H9 (cell line): Measurements from ENCODE around the gene EIF4H. TPM values are rescaled to one million over a fixed set of nuclear protein-coding genes. Genes with fewer than 3 reads are reported as not detected.

Experiments
- DNase-seq: peaks from one replicate; pipeline ENCODE4 v3.0.0-alpha.2; 2017
- H2AFZ ChIP-seq: one replicate; pipeline ENCODE4 v1.6.1; 2013; ENCODE audit warnings: mild to moderate bottlenecking, low read length, control low read depth, moderate library complexity
- H2AK5ac ChIP-seq: 2 replicates; pipeline ENCODE4 v1.6.1; 2013; ENCODE audit warnings: low read length, control low read depth, mixed read lengths; ENCODE audit not compliant: insufficient read length
- H2BK120ac ChIP-seq: one replicate; pipeline ENCODE4 v1.6.1; 2013; ENCODE audit warnings: low read depth, mild to moderate bottlenecking, low read length, control low read depth, inconsistent platforms; ENCODE audit not compliant: poor library complexity, severe bottlenecking
- H2BK12ac ChIP-seq: 2 replicates; pipeline ENCODE4 v1.6.1; 2013; ENCODE audit warnings: low read length, control low read depth, mixed read lengths, low read depth; ENCODE audit not compliant: insufficient read length
- H2BK15ac ChIP-seq: 2 replicates; pipeline ENCODE4 v1.6.1; 2013; ENCODE audit warnings: low read depth, low read length, control low read depth
- H2BK20ac ChIP-seq: one replicate; pipeline ENCODE4 v1.6.1; 2013; ENCODE audit warnings: low read depth, mild to moderate bottlenecking, low read length, control low read depth, inconsistent platforms; ENCODE audit not compliant: poor library complexity, severe bottlenecking
- H2BK5ac ChIP-seq: 2 replicates; pipeline ENCODE4 v1.6.1; 2013; ENCODE audit warnings: low read length, control low read depth, mixed read lengths; ENCODE audit not compliant: insufficient read length
- H3K14ac ChIP-seq: 2 replicates; pipeline ENCODE4 v1.6.1; 2013; ENCODE audit warnings: low read length, control low read depth; ENCODE audit not compliant: insufficient read depth
- H3K18ac ChIP-seq: 2 replicates; pipeline ENCODE4 v1.6.1; 2013; ENCODE audit warnings: low read depth, mild to moderate bottlenecking, mixed read lengths, low read length, control low read depth; ENCODE audit not compliant: insufficient read length
- H3K23ac ChIP-seq: 2 replicates; pipeline ENCODE4 v1.6.1; 2013; ENCODE audit warnings: low read length, control low read depth, mixed read lengths, low read depth; ENCODE audit not compliant: insufficient read length
- H3K23me2 ChIP-seq: 2 replicates; pipeline ENCODE4 v1.6.1; 2013; ENCODE audit warnings: low read depth, mild to moderate bottlenecking, mixed read lengths, low read length, control low read depth; ENCODE audit not compliant: insufficient read length, poor library complexity, severe bottlenecking
- H3K27ac ChIP-seq: 2 replicates; pipeline ENCODE4 v1.5.1; 2013; ENCODE audit warnings: low read length, control low read depth, mixed read lengths, low read depth; ENCODE audit not compliant: insufficient read length
- H3K27me3 ChIP-seq: 2 replicates; pipeline ENCODE4 v1.6.1; 2013; ENCODE audit warnings: low read length, control low read depth, inconsistent platforms; ENCODE audit not compliant: insufficient read depth
- H3K4ac ChIP-seq: 2 replicates; pipeline ENCODE4 v1.6.1; 2013; ENCODE audit warnings: low read depth, mild to moderate bottlenecking, control low read depth, inconsistent platforms, low read length, moderate library complexity
- H3K4me1 ChIP-seq: 2 replicates; pipeline ENCODE4 v1.6.1; 2013; ENCODE audit warnings: low read length, control low read depth, inconsistent platforms; ENCODE audit not compliant: insufficient read depth
- H3K4me2 ChIP-seq: 2 replicates; pipeline ENCODE4 v1.6.1; 2013; ENCODE audit warnings: low read length, control low read depth, mixed read lengths; ENCODE audit not compliant: insufficient read length, insufficient read depth
- H3K56ac ChIP-seq: 2 replicates; pipeline ENCODE4 v1.6.1; 2013; ENCODE audit warnings: low read depth, mild to moderate bottlenecking, mixed read lengths, low read length, control low read depth; ENCODE audit not compliant: insufficient read length
- H3K79me1 ChIP-seq: 2 replicates; pipeline ENCODE4 v1.6.1; 2013; ENCODE audit warnings: low read depth, mild to moderate bottlenecking, moderate library complexity, low read length, control low read depth, inconsistent platforms; ENCODE audit not compliant: insufficient read depth, poor library complexity, severe bottlenecking
- H3K79me2 ChIP-seq: 2 replicates; pipeline ENCODE4 v1.6.1; 2013; ENCODE audit warnings: low read length, control low read depth, inconsistent platforms; ENCODE audit not compliant: insufficient read depth
- H3K9ac ChIP-seq: 2 replicates; pipeline ENCODE4 v1.6.1; 2013; ENCODE audit warnings: low read length, control low read depth, mixed read lengths; ENCODE audit not compliant: insufficient read length; ENCODE audit errors: extremely low read depth
- H3K9me3 ChIP-seq: one replicate; pipeline ENCODE4 v1.6.1; 2013; ENCODE audit warnings: low read depth, low read length, inconsistent platforms; ENCODE audit not compliant: control insufficient read depth
- H3T11ph ChIP-seq: one replicate; pipeline ENCODE4 v1.6.1; 2013; ENCODE audit warnings: mild to moderate bottlenecking, low read length, control low read depth, inconsistent platforms
- H4K20me1 ChIP-seq: one replicate; pipeline ENCODE4 v1.6.1; 2013; ENCODE audit not compliant: control insufficient read depth, insufficient read length, insufficient read depth
- H4K5ac ChIP-seq: 2 replicates; pipeline ENCODE4 v1.6.1; 2013; ENCODE audit warnings: low read depth, mild to moderate bottlenecking, mixed read lengths, low read length, control low read depth; ENCODE audit not compliant: insufficient read length
- H4K8ac ChIP-seq: replicated peaks from 2 replicates; pipeline ENCODE4 v1.6.1; 2013; ENCODE audit warnings: low read length, control low read depth, mixed read lengths, low read depth; ENCODE audit not compliant: insufficient read length
- H4K91ac ChIP-seq: 2 replicates; pipeline ENCODE4 v1.6.1; 2013; ENCODE audit warnings: low read depth, mild to moderate bottlenecking, moderate library complexity, mixed read lengths, low read length, control low read depth; ENCODE audit not compliant: insufficient read length
- H3K27ac Mint-ChIP-seq, 3 experiments: 2 replicates in 2 of 3; 3 replicates in 1 of 3; pipeline ENCODE4 v1.8.0; 2020 to 2021; ENCODE audit warnings: mixed read lengths in 3 of 3, mild to moderate bottlenecking in 1 of 3, moderate library complexity in 1 of 3
- H3K27me3 Mint-ChIP-seq: 2 replicates; pipeline ENCODE4 v1.8.0; 2021; ENCODE audit warnings: low read depth, mild to moderate bottlenecking, moderate library complexity, mixed read lengths
- H3K36me3 Mint-ChIP-seq, 3 experiments: 2 replicates in 2 of 3; 3 replicates in 1 of 3; pipeline ENCODE4 v1.8.0; 2020 to 2021; ENCODE audit warnings: low read depth in 3 of 3, mixed read lengths in 3 of 3; ENCODE audit not compliant: insufficient read depth in 1 of 3
- H3K4me1 Mint-ChIP-seq, 2 experiments: 2 replicates each; pipeline ENCODE4 v1.8.0; 2020; ENCODE audit warnings: mixed read lengths in 2 of 2
- H3K4me3 Mint-ChIP-seq, 2 experiments: 2 replicates in 1 of 2; 3 replicates in 1 of 2; pipeline ENCODE4 v1.8.0; 2020 to 2021; ENCODE audit warnings: mild to moderate bottlenecking in 2 of 2, mixed read lengths in 2 of 2, moderate library complexity in 1 of 2
- H3K9me3 Mint-ChIP-seq, 2 experiments: 2 replicates in 1 of 2; 3 replicates in 1 of 2; pipeline ENCODE4 v1.8.0; 2020; ENCODE audit warnings: mild to moderate bottlenecking in 2 of 2, mixed read lengths in 2 of 2, moderate library complexity in 1 of 2
- CTCF ChIP-seq: fragments of 200-600 bp; sonication (generic); conservative IDR thresholded peaks from 3 replicates; pipeline ENCODE4 v1.8.0; 2021; ENCODE audit warnings: antibody characterized with exemption, mild to moderate bottlenecking
- WGBS: extraction: QIAGEN DNeasy Blood & Tissue Kit; methylation state at CpG from one replicate; pipeline ENCODE4 v1.1.7; 2013; ENCODE audit warnings: missing lambda C conversion rate, low lambda C conversion rate, mixed read lengths; ENCODE audit not compliant: insufficient read length; ENCODE audit errors: extremely low coverage; 5-methylcytosine and 5-hydroxymethylcytosine counted together
- total RNA-seq: library from RNA; stranded (reverse); gene quantifications from 2 replicates; pipeline ENCODE4 v1.2.1, GENCODE V29; 2021

The EIF4H gene
- total RNA-seq, 1 experiment from 2014 or later = 363 TPM

GRCh38 chr7:74185016-74185415 lies 10.9 kb downstream of the EIF4H start:
- Histone ChIP-seq H3K18ac (no peak overlapping the region), H2AFZ (no peak overlapping the region), H2BK5ac (no peak overlapping the region), H2AK5ac (no peak overlapping the region), H3K14ac (no peak overlapping the region), H4K20me1 (no peaks in the 10 kb centered on the region), H3K4me1 (no peaks in the 10 kb centered on the region; the same call in 1 of the 2 replicates), H2BK120ac (no peak overlapping the region), H3K23me2 (no peaks in the 10 kb centered on the region), H3K9ac (no peak overlapping the region), H4K5ac (no peak overlapping the region), H3K79me1 (peaks cover 22% of the 10 kb centered on the region), H2BK20ac (no peak overlapping the region), H4K91ac (no peak overlapping the region), H3K4ac (no peak overlapping the region), H3K56ac (no peak overlapping the region), H2BK15ac (no peak overlapping the region), H3K79me2 (peaks cover 61% of the 10 kb centered on the region), H2BK12ac (no peak overlapping the region), H3K23ac (no peak overlapping the region), H3K27me3 (no peaks in the 10 kb centered on the region), H3K27ac (no peak overlapping the region), H3K9me3 (no peaks in the 10 kb centered on the region), H4K8ac (no peak overlapping the region), H3K4me2 (no peak overlapping the region), H3T11ph (no peak overlapping the region)
- H3K27ac Mint-ChIP-seq = no peak overlapping the region
- peaks cover 30 to 31% of the 10 kb centered on the region in 2 experiments for H3K4me1 Mint-ChIP-seq
- TF ChIP-seq CTCF = no peak
- no CpG with 5 or more reads among the region's 6 CpGs for WGBS
- H3K9me3 Mint-ChIP-seq = no peaks in the 10 kb centered on the region; a peak in 1 of 5 replicates
- H3K27me3 Mint-ChIP-seq = no peaks in the 10 kb centered on the region; the same call in 1 of the 2 replicates
- no peak overlapping the region for H3K4me3 Mint-ChIP-seq
- H3K36me3 Mint-ChIP-seq = peaks cover 30 to 62% (median 53%) of the 10 kb centered on the region in 3 experiments
- no peak for DNase-seq
